ENCODE data around the gene RPL18. TPM values are rescaled to one million over a fixed set of nuclear protein-coding genes. Genes with fewer than 3 reads are reported as not detected.

Gene RPL18
- total RNA-seq, 1 experiment from 2014 or later, result 1,626 TPM

DNA sequence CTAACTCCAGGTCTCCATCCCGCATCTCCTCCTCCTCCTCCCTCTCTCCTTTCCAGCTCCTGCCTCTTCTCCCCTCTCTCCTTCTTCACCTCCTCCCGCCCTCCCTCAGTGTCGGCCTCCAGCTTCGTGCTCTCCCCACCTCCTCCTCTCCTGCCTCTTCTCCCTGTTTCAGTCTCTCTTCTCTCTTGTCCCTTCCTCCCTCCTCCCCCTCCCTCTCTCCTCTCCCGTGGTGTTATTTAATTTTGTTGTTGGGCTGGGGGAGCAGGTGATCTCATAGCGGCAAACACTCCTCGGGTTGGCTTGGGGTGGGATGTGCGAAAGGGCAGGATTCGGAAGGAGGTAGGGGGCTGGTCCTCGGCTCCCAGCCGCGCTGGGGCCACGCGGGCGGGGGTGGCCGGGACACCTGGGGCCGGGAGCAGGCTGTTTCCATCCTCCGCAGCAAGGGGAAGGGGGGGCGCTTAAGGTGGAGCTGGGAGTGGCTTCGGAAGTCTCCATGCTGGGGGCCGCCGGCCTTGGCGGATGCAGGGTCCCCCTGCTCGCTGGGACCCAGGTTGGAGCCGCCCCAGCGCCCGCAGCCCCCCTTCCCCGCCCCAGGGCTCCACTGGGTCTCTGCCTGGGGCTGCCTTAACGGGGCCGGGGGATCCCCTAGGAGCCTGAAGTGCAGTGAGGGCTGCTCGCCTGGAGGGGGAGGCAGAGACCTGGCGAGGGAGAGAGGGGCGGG lies 27.2 kb upstream of the RPL18 start, which contains the start of gene CA11:
Gene CA11 (minus strand): TSS at position 187 of the 721 bp plus-strand sequence. CDS start 555 bp downstream, outside the sequence.
- peak; percentile 87 for DNase-seq (ENCODE audit: low read depth, low spot score)

DNA sequence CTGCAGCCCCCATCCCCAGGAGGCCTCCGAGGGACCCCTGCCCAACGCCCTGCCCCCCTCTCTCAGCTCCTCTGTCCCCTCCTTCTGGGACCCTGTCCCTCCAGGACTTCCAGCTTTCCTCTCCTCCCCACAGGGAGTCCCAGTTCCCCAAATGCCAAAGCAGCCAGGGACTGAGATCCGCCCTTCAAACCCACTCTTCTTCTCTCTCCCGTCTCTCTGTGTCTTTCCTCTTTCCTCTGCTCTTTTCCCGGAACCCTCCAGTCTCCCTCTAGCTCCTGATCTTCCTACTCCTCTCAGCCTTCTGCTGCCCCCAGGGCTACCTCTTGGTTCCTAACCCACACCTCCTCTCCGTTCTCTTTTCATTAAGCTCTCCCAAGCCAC lies 26.6 kb upstream of the RPL18 start:
- in situ Hi-C loops (cut with HindIII; ENCODE audit: low pct_unique_long_range_greater_than_20kb, low sequenced_read_pairs), result no loop called here
- peak; percentile 44 for DNase-seq (ENCODE audit: low read depth, low spot score)

More for the DNA sequence above, 27.2 kb upstream of the RPL18 start, which contains the start of gene CA11:
- in situ Hi-C loops (cut with HindIII; ENCODE audit: low pct_unique_long_range_greater_than_20kb, low sequenced_read_pairs), result no loop called here

DNA sequence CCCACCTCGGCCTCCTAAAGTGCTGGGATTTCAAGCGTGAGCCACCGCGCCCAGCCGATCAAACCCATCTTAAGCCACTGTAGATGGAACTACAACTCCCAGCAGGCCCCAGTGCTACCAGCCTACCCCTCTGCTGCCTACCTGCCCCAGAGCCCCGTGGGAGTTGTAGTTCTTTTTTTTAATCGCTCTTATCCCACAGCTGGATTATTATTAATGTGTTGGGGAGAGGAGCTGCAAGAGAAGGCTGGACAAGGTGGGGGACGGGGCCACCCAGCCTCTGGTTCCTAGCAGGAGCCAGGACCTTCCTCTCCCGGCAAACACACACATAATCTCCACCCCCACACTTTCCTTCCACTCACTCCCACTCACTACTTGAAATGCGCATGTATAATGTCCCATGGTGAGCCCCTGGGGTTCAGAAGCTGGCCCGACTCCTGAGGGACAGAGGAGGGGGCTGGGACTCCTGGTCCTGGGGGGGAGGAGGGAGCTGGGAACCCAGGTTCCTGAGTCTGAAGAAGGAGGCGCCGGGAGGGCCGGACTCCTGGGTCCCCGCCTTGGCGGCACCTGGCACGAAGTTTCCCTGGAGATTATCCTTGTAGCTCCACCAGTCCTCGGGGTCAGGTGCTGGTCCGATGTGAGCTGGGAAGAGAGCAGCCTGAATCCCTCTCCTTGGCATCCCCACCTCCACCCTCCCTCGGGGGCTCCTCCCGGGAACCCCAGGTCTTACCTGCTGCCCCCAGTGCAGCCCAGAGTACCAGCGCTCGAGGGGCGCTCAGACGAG lies 26.1 kb upstream of the RPL18 start:
- in situ Hi-C loops (cut with HindIII; ENCODE audit: low pct_unique_long_range_greater_than_20kb, low sequenced_read_pairs), result no loop called here

DNA sequence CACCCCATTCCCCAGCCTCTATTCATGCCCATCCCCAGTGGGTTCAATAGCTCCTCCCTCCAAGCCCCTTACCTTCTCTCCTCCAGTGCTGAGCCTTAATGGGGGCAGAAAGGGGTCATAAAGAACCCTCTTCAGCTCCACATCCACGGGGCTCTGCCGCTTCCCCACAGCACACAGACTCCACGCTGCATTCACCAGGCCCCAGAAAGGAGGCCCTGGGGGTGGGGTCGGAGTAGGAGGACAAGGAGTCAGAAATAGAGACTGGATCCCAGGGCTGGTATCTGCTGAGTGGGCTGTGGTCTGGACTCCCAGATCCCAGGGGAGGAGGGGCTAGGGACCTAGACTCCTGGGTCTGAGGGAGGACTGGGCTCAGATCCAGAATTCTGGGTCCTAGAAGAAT lies 25.4 kb upstream of the RPL18 start:
- DNase-seq (ENCODE audit: low read depth, low spot score), result no peak
- in situ Hi-C loops (cut with HindIII; ENCODE audit: low pct_unique_long_range_greater_than_20kb, low sequenced_read_pairs), result no loop called here

More for the DNA sequence above, 26.1 kb upstream of the RPL18 start:
- peak; percentile 79 for DNase-seq (ENCODE audit: low read depth, low spot score)

DNA sequence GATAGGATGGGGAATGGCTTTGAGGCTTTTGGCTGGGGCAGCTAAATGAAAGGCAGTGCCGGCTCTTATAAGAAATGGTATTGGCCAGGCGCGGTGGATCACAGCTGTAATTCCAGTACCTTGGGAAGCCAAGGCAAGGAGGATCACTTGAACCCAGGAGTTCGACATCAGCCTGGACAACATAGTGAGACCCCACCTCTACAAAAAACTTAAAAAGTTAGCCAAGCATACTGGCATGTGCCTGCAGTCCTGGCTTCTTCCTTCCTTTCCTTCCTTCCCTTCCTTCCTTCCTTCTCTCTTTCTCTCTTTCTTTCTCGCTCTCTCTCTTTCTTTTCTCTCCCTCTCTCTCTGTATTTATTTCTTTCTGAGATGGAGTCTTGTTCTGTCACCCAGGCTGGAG lies 23.9 kb upstream of the RPL18 start:
- in situ Hi-C loops (cut with HindIII; ENCODE audit: low pct_unique_long_range_greater_than_20kb, low sequenced_read_pairs), result no loop called here
- DNase-seq (ENCODE audit: low read depth, low spot score), result no peak

DNA sequence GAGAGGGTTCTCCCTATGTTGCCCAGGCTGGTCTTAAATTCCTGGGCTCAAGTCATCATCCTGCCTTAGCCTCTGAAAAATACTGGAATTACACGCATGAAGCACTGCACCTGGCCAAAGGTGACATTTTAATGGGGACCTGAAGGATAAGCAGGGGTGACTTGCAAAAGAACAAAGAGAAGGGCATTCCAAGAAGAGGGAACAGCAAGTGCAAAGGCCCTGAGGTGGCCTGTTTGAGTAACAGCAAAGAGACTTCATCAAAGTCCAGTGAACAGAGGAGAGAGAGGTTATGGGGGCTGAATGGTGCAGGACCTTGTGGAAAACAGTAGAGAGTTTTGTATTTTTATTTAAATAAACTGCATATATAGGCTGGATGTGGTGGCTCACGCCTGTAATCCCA lies 22.9 kb upstream of the RPL18 start:
- in situ Hi-C loops (cut with HindIII; ENCODE audit: low pct_unique_long_range_greater_than_20kb, low sequenced_read_pairs), result no loop called here
- no peak for DNase-seq (ENCODE audit: low read depth, low spot score)

DNA sequence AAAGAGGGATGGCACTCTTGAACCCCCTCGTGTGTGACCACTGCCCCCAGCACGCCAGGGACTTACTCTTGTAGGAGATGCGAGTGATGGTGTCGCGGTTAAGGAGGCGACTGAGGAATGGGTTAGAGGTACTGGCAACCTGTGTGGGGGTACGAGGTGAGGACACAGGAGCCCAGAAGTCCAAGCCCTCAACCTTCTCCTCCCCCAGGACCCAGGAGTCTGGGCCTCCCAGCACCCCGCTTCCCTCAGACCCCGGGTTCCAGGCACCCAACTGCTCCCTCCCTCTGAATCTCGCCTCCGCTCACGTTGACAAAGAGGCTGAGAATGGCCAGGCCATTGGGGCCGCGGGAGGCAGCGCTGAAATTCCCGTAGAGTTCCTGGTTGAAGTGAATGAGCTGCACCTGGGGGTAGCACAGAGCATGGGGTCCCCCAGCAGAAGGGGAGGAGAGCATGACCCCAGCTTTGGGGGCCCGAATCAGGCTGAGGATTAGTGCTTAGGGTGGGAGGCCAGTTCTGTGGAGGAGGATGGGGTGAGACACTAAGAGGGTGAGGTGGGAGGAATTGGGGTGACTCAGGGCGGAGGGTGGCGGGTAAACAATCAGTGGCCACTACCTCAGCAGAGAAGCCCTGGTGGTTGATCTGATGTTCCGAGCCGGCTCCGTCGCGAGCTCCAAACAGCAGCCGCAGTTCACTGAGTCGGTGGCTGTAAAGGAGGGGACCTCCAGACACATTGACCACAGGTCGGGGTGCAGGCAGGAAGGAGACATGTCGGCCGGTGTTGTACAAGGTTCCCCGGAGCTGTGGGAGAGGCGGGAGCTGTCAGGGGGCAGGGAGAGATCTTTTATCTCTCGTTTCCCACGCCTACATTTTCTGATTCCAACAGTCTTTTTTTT lies 20.8 kb upstream of the RPL18 start:
- in situ Hi-C loops (cut with HindIII; ENCODE audit: low pct_unique_long_range_greater_than_20kb, low sequenced_read_pairs), result no loop called here
- no peak for DNase-seq (ENCODE audit: low read depth, low spot score)

DNA sequence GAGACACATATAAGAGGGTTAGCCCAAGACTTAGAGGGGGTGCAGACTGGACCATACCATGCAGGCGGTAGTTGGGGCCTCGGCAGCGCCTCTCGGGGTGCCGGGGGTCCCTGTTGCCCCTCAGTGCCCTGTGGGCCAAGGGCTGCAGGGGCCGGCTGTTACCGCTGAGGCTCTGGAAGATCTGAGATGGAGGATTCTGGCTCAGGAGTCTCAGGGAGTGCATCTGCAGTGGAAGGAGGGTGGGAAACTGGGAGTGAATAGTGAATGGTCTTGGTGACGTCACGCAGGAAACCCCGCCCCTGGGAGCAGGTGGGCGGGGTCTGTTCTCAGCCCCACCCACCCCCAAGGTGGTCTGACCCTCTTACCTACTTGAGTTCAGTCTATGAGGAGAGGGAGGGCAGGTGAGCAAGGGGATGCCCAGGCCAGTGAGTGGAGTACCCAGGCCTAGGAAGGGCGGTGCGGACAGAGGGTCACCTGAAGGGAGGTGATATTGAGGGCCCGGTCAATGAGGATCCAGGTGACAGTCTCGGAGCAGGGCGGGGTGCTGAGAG lies 19.9 kb upstream of the RPL18 start:
- in situ Hi-C loops (cut with HindIII; ENCODE audit: low pct_unique_long_range_greater_than_20kb, low sequenced_read_pairs), result no loop called here
- DNase-seq (ENCODE audit: low read depth, low spot score), result no peak

DNA sequence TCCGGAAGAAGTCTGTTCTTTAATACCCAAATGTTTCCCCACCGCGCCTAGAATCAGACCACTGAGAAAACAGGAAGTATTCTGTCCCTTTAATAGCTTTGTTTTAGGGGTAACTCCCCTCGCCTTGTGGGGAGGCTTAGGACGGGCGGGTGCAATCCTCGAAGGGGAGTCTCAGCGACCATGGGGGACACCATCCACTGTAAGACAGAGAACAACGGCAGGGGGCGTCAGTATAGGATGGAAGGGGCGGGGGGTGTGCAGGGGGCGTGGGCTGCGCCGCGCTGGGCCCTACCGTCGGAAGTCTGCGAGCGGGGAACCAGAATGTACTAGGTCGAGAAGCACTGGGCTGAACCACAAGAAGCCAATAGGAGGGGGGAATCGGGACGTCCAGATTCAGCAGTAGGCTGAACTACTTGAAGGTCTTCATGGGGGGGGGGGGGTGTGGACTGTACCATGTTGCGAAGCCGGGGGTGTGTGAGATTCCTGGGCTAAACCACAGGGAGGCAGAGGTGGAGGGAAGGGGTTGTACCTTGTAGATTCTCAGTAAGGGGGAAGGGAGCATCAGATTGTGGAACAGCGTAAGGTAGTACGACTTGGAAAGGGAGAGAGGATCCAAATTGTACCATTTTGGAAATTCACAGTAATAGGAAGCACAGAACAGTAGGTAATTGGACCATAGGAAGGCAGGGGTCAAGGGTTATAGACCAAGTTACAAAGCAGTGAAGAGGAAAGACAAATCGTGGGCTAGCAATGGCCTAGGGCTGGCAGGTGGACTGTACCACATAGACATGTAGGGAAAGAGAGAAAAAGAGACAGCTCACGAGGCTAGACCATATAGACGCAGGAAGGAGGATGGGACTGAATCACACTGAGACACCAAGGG lies 19.2 kb upstream of the RPL18 start:
- DNase-seq (ENCODE audit: low read depth, low spot score), result peak; percentile 94
- in situ Hi-C loops (cut with HindIII; ENCODE audit: low pct_unique_long_range_greater_than_20kb, low sequenced_read_pairs), result no loop called here

DNA sequence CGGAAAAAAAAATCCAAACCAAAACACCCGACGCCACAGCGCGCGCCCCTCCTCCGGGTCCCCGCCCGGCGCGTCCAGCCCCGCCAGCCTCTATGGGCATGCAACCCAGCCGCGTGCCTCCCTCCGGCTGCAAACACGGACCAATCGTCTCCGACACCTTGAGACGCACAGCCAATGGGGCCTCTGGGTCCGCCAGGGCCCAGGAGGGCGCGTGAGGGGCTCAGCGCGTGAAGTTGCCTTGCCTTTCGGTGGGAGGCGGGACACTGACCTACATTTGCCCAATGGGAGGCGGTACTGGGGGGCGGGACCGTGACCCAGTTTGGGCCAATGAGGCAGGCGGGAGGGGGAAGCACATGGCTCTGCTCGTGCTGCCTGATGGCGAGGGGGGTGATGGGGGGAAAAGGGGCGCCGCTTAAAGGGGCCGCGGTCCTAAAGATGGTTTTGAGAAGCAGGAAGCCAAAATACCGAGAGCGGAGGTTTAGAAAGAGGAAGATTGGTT lies 18.5 kb upstream of the RPL18 start:
- peak; percentile 99 for DNase-seq (ENCODE audit: low read depth, low spot score)
- in situ Hi-C loops (cut with HindIII; ENCODE audit: low pct_unique_long_range_greater_than_20kb, low sequenced_read_pairs), result no loop called here

DNA sequence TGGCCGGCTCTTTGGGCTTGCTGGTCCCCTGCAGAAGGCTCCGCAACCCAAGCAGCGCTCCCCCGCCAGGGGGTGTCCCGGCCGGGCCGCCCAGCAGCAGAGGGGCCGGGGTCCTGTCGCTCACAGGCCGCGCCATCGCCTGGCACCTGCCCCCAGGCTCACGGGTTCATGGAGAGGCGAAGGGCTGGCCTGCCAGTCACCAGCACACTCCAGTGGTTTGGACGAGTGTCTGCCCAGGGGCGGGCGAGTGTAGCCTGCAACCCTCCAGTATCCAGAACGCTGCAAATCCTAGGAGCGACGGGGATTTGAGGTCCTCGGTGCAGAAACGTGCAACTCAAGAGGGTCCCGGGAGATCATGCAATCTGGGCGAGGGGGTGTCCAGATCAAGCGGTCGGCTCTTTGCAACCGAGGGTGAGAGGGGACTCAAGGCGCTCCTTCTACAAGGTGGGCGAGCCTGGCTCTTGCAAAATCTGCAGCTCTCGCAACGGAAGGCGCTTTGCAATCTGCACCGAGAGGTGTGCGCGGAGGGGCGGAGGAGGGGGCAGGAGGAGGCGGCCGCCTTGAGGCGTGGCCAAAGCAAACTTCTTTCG lies 18.0 kb upstream of the RPL18 start, which contains the start of gene DBP:
Gene DBP (minus strand): TSS at position 521 of the 590 bp plus-strand sequence. CDS start 385 bp downstream, at position 136.
- in situ Hi-C loops (cut with HindIII; ENCODE audit: low pct_unique_long_range_greater_than_20kb, low sequenced_read_pairs), result no loop called here
- no peak for DNase-seq (ENCODE audit: low read depth, low spot score)

DNA sequence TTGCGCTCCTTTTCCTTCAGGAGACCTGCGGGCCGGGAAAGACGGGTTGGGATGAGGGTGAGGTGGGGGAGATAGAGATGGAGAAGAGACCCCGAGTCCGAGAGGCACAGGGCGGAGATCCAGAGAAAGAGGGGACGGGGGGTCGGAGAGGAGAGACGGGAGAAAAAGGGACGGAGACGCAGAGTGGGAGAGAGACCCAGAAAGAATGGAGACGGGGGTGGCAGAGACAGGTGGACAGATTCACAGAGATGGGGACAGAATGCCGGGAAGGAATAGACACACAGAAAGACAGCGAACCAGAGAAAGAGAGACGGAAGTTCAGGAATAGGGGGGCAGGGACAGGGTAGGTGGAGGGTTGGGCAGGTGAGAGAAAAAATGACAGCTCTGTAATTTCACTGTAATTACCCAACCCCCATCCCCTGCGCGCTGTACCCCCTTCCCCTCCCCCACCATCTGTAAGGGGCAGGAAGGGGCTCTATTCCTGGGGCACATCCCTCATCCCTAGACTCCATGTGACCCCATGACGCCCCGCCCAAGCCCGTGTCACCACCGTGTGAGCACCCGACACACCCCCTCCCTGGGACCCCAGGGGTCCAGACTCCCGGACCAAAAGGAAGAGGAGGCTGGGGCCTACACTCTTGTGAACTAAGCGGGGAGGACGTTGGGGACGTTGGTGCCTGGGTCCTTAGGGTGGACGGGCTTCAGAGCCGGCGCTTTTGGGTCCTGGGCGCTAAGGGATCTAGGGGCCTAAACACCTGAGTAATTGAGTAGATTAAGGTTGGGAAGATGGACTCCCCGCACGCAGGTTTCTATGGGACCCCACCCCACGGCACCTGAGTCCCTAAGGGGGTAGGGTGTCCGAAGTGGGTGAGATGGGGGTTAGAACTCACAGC lies 17.2 kb upstream of the RPL18 start:
- DNase-seq (ENCODE audit: low read depth, low spot score), result no peak
- in situ Hi-C loops (cut with HindIII; ENCODE audit: low pct_unique_long_range_greater_than_20kb, low sequenced_read_pairs), result no loop called here

DNA sequence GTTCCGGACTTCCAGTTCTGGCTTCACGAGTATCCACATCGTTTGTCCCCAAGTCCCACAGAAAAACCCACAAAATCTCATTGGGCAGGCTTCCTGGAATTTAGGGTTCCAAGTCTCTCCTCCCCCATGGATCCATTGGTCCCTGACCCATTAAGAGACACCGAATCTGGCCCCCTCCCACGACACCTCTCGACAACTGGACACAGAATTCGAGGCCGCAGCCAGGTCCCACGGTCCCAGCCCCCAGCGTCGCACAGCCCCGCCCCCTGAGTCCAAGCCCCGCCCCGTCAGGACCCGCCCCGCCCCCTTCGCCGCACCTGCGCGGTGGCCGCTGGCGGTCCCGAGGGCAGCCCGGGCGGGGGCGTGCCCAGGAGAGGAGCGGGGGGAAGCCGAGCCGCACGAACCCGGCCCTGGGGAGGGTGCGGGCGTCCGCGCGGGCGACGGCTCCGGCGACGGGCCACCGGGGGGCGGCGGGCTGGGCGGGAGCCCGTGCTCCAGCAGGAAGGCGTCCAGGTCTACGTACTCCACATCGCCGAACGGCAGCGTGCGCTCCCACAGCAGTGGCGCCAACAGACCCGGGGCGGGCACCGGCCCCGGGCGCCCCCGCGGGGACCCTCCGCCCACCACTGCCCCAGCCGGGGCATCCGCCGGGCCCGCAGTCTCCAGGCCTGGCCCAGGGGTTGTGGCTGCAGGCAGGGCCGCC lies 16.4 kb upstream of the RPL18 start:
- in situ Hi-C loops (cut with HindIII; ENCODE audit: low pct_unique_long_range_greater_than_20kb, low sequenced_read_pairs), result no loop called here
- DNase-seq (ENCODE audit: low read depth, low spot score), result peak; percentile 55

DNA sequence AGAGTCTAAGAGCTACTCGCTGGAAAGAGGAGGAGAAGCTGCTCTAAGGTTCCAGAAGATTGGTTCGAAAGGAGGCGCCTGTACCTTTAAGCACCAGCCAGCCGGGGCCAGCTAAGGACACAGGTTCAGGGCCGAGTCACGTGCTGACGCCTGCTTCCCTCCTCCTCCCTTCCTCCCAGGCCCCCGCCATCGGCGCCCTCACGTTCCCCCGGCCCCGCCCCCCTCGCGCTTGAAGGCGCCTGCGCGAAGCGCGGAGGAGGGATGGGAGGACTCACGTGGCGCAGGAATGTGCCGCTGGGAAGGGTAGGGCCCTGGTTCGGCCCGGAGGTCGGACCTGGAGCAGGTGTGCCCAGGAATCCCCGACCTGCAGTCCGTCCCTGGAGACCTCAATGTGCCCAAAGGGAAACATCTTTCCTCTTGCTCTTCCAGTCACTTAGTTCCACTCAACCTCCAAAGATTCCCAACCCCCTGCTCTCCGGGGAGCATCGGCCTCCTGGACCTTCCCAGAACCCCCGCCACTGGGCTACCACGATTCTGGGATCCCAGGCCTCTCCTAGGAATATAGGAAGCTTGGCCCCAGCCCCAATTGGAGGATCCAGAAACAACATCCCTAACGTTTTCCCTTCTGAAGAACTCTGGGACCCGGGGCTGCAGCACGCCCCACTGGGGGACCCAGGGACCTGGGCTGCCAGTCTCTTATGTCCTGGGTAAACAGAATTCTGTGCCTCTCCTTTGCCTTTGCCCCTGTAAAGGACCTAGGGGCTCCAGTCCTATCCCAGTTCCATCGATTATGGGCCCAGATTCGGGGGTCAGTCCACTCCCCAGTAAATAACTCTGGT lies 15.7 kb upstream of the RPL18 start:
- in situ Hi-C loops (cut with HindIII; ENCODE audit: low pct_unique_long_range_greater_than_20kb, low sequenced_read_pairs), result no loop called here

More for the DNA sequence above, 15.7 kb upstream of the RPL18 start:
- DNase-seq (ENCODE audit: low read depth, low spot score), result peak; percentile 96
